CD4-positive, alpha-beta T cell treated with Interleukin-12 subunit alpha and Interleukin-12 subunit beta, for 1 hour (primary cell): Measurements from ENCODE around the gene NGEF.
"Not testable (repeated sequence)": the region's sequence is repeated elsewhere in the genome, so short reads cannot be mapped to it uniquely, and the experiment has no call there.

Experiments used
- DNase-seq: peaks from one replicate; pipeline ENCODE4 v3.0.0-alpha.2; 2020

NGEF gene, protein sequence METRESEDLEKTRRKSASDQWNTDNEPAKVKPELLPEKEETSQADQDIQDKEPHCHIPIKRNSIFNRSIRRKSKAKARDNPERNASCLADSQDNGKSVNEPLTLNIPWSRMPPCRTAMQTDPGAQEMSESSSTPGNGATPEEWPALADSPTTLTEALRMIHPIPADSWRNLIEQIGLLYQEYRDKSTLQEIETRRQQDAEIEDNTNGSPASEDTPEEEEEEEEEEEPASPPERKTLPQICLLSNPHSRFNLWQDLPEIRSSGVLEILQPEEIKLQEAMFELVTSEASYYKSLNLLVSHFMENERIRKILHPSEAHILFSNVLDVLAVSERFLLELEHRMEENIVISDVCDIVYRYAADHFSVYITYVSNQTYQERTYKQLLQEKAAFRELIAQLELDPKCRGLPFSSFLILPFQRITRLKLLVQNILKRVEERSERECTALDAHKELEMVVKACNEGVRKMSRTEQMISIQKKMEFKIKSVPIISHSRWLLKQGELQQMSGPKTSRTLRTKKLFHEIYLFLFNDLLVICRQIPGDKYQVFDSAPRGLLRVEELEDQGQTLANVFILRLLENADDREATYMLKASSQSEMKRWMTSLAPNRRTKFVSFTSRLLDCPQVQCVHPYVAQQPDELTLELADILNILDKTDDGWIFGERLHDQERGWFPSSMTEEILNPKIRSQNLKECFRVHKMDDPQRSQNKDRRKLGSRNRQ

DNA sequence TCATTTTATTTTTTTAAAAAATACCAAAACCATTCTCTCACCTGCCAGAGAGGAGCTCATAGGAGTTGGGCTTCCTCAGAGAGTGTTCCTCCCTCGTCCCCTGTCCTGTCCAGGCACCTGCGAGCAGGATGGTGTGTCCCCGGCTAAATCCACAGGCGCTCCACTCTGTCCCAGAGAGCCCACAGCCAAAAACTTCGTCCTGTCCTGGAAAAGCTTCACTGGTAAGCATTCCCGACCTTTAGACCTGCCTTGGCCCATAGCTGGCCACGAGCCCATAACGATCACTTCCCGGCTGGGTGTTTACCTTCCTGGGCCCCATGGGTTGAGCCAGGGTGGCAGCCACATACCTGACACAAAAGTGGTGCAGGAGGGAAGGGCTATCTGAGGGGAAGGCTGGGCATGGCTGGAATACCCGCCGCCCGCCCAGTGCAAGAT lies at the start of gene NGEF:
Gene NGEF (minus strand): TSS at position 230 of the 435 bp plus-strand sequence. CDS start 38,366 bp downstream, outside the sequence.
- DNase-seq = no peak

DNA sequence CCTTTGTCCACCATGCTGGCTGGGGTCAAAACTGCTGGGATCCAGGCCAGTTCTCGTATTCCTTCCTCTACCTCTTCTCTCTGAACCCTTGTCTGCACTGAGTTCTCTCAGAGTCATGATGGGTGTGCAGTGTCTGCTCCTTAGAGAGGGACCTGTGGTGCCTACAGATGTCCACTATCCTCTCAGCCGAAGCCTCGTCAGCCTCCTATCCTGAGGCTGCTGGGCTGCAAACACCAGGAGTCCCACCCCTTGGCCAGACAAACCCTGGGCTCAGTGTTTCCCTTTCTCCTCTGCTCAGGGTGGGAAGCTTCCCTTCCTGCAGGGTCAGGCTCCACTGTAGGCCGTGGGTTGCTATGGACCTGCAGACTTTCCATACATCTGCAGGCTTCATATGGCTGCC lies 49.4 kb upstream of the NGEF start:
- DNase-seq = no peak

DNA sequence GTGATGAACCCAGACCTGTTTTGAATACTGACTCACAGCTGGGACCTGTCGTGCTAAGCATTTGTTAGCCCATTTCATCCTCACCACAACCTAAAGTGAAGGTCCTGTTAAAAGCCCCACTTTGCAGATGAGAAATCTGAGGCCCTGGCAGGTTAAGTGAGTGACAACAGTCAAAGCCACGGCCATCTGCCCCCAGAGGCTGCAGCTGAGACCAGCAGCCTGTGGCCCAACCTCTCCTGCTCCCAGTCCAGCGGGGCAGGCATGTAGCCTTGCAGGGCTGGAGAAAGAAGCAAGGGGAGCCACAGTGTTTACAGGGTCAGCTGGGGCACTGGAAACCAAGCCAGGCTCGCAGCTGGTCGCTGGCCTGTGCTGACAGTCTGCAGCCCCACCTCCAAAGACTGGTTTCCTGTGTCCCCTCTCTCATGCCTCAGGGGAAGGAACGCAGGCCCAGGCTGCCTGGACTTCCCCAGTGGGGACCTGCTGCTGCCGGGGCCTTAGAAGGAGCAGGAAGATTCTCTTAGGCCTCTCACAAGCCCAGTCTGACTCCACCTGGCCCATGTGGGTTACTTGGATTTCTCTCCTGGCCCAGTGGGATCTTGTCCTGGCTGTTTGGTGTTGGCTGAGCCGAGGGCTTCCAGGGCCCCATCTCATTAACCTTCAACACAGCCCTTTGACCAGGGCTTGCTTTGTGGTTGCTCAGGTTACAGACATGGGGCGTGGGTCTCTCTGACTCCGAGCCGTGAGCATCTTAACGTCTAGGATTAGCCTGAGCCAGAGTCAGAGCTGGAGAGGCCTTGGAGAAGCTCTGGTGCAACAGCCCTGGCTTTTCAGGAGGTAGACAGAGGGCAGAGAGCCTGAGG lies 48.8 kb upstream of the NGEF start:
- peak; percentile 34 for DNase-seq

DNA sequence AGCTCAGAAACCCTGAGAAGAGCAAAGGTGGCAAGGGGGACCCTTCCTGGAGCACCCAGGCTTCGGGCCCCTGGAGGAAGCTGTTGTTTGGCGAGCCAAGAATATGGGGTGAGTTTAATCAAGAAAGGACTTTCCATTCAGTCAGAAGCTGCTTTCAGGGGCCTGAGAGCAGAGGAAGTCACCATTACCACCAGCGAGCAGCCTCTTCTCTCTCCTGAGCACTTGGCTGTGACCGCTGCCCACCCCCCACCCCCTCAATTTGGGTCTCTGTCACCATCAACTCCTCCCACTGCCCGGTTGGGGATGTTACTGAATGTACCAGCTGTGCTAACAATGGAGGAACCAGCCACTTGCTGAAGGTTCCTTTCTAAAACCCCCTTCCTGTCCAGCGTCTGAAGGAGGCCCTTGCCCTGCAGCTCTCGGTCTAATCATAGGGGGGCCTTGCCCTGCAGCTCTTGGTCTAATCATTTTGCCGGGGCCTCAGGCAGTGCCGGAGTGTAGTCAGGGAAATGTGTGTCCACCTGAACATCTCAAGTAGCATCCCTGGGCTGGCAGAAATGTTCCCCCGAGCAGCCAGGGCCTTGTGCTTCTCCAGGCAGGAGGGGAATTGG lies 48.0 kb upstream of the NGEF start:
- no peak for DNase-seq

DNA sequence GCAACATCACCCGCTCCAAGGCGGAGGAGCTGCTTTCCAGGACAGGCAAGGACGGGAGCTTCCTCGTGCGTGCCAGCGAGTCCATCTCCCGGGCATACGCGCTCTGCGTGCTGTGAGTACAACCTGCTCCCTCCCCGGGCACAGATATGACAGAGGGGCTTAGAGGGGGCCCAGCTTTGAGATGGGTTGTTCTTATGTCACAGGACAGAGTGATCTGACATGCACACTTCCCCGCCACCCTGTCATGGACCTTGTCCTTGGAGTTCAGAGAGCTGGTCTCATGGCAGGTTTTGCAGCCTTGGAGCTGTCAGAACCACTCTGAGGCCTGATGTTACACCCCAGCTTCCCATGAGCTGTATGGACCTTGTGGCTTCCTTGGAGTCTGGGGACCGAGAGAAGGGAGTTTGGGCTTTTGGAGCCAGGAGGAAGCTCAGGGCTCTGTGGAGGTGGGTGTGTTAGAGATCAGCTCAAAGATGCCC lies 47.5 kb upstream of the NGEF start:
- DNase-seq = no peak

DNA sequence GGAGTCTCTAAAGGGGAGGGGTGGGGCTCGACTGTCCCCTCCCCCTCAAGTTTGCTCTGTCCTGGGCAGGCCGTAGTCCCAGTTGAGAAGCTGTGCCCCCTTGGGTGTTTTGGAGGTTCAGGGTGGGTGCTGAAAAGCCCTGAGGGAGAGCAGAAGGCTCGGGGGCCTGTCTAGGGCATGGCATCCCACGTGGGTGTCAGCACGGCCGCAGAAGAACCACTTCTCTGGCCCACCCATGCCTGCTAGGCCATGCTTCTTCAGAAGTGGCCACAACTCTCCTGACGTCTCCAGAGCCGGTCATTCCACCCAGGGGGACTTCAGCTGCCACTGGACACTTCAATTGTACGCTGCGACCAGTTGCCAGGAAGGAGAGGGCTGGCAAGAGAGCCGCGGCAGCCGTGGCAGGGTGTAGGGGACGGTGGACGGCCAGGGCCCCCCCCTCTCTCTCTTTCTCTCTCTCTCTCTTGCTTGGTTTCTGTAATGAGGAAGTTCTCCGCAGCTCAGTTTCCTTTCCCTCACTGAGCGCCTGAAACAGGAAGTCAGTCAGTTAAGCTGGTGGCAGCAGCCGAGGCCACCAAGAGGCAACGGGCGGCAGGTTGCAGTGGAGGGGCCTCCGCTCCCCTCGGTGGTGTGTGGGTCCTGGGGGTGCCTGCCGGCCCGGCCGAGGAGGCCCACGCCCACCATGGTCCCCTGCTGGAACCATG lies 46.9 kb upstream of the NGEF start, which contains the start of gene INPP5D:
Gene INPP5D (plus strand): TSS at position 546 of the 704 bp plus-strand sequence. CDS start 137 bp downstream, at position 683.
- DNase-seq = peak; percentile 84

DNA sequence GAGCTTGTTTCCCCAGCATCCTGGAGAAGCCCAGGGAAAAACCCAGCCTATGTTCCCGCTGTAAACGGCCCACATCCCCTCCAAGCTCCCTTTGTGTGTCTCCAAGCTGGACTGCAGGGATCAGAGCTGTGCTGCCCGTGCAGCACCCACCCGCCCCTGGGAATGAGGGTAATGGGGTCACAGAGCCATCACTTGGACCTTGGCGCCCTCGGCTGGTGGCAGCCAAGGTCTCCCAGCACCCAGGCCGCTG lies 46.4 kb upstream of the NGEF start:
- DNase-seq = no peak

DNA sequence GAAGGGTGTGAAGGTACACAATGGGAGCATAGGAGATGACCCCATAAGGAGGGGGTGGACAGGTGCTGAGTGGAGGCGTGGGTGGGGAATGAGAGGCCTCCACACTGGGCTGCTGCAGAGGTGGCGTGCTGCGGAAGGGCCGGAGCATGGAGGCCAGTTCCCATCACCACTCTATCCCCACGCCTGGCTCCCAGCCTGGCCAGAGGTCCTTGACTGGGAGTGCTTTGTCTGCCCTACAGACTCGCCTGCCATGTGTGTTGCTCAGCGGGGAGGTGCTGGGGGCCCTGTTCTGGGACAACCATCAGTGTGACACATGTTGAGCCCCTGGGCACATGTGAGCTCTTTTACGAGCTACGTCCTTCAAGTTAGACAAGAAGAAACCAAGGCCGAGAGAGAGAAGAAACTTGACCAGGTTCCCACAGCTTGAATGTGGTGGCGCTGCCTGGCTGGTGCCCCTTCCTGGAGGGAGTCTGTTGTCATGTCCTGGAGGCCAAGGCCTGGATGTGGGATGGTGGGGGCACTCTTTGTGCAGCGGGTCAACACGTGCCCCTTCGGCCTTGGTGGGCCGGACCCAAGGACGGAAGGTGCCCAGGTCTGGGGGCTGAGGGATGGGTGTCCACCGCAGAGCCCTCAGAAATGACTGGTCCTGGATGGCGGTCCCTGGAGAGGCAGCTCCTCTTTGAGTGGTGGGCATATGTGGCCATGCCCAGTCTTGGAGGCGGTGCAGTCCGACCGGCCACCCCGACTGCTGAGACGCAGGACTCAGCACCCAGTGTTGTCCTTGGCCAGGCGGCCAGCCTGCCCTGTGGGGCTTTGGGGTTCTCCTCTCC lies 45.9 kb upstream of the NGEF start:
- no peak for DNase-seq

DNA sequence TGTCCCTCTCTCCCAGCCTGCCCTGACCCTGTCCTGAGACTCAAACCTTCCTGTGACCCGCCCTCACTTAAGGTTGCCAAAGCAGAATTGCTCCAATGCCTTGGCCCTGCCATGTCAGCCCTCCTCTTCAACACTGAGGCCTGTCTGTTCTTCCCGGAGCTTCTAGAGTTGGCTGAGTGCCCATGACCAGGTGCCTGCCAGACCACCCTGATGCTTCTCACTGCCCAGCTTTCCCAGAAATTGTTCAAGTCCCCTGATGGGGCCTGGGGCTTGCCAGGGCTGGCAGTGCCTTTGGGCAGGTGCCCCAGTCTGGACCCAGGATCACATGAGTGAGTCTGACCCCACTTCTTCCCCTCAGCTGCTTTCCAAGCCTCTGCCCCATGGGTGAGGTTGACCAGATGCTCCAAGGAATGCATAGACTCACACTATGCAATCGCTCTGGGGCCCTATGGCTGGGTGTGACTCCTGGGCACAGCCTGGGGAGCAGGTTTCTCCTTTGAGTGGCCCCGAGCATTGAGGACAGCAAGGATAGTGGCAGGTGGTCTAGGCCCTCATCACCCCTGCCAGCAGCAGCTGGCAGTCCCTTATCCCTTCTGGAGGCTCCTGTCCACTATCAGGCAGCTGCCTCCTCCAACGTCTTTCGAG lies 44.0 kb upstream of the NGEF start:
- no peak for DNase-seq

DNA sequence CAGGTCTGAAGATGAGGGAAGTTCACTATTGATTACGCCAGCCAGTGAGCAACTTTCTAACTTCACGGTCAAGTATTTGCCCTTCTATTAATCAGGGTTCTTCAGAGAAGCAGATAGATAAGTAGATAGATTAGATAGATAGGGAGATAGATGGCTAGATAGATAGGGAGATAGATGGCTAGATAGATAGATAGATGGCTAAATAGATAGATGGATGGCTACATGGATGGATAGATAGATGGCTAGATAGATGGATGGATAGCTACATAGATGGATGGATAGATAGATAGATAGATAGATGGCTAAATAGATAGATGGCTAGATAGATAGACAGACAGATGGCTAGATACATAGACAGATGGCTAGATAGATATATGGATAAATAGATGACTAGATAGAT lies 42.3 kb upstream of the NGEF start:
- DNase-seq = no peak

DNA sequence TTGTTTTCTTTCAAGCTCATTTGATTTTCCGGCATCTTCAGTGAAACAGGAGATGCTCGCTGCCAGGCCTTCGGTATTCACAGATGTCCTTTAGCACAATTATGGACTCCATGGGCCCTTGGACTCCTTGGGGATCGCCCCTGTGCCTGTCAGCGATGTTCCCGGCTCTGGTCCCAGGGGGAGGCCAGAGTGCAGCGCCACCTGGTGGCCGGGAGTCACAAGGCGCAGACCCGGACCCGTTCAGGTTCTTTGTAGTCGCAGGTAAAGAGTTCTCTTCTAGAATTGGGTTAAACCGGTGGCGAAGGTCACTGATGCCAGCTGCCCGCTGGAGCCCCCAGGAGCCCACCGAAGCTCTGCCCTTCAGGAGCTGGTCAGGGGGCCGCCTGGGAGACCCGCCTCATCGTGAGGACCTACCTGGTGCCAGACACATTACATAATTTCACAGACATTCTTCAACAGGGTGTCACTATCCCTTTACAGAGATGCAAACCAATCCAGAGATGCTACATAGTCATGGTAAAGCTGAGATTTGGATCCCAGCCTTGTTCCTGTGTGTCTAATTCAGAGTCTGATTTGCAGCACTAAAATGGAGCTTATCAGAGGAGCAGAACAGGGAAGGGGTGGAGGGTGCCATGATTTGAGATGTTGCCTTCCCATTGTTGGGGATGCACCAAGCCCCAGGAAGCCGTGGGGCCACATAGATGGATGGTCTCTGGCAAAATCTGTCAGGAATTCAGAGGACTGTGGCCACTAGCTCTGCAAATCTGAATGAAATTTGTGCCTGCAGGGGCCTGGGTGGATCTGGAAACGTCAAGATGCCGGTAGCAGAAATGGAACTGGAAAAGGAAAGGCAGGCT lies 41.1 kb upstream of the NGEF start:
- peak; percentile 74 for DNase-seq

DNA sequence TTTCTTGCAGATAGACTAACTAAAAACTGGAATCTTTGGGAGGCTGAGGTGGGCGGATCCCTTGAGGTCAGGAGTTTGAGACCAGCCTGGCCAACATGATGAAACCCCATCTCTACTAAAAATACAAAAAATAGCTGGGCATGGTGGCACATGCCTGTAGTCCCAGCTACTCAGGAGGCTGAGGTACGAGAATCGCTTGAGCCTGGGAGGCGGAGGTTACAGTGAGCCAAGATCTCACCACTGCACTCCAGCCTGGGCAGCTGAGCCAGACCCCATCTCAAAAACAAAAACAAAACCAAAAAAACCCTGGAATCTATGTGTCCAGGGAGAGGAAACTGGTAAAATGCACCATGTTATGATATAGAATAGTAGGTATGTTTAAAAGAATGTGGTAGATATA lies 39.5 kb upstream of the NGEF start:
- not testable (repeated sequence) for DNase-seq

DNA sequence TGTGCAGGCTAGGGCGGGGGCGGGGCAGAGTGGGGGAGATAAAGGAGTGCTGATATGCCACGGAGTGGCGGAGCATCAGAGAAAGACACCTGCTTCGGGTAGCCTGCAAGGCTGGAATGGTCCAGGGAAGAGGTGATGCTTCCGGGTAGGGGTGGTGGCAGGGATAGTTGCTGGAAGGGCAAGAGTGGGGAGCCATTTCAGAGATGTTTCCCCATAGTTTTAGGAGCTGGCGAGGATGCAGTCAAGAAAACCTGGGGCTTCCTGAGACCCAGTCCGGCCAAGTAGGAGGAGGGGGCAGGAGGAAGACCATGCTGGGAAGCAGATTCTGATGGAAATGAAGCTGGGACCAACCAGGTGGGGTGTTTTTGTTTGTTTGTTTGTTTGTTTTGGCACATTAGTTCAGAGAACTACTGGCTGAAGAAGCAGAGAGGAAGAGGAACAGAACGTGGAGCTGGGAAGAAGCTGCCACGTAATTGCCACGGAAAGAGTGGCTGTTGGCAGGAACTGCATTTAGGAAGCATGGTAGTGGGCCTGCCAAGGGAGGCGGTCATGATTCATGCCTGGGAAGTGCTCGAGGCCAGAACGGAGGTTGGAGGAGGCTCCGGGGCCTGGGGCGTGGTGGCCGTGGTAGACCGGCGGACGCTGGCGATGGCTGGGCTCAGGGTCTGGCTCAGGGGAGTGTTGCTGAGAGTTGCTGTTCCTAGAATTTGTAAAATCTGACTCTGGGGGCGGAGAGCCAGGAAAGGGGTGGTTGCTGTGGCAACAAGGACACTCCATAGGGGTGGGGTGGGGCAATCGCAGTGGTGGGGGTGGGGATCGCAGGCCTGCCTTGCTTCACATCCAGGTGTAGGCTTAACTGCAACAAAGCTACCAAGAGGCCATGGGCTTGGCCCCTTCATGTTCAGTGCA lies 38.4 kb upstream of the NGEF start:
- no peak for DNase-seq

DNA sequence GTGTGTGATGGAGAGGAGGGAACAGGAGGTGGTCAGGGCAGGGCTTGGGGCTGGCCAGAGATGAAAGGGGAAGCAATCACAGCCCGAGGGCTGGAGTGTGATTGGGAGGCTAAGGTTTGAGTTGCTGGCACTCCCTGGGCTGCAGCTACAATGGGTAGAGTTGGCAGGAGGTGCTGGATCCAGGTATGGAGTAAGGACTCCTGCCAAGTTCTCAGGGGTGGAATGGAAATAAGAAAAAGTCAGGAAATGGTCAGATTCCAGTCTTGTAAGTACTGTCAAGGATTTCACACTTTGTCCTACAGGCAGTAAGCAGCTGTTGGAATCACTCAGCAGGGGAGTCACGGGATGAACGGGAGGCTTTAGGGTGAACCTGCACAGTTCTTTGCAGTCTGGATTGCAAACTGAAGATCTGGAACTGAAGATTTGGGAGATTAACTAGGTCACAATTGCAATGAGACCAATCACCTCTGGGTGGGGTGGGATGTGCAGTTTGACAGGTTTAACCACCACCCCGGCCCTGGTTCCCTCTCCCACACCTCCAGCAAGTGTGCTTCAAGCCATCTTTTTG lies 36.2 kb upstream of the NGEF start:
- DNase-seq = peak; percentile 30

DNA sequence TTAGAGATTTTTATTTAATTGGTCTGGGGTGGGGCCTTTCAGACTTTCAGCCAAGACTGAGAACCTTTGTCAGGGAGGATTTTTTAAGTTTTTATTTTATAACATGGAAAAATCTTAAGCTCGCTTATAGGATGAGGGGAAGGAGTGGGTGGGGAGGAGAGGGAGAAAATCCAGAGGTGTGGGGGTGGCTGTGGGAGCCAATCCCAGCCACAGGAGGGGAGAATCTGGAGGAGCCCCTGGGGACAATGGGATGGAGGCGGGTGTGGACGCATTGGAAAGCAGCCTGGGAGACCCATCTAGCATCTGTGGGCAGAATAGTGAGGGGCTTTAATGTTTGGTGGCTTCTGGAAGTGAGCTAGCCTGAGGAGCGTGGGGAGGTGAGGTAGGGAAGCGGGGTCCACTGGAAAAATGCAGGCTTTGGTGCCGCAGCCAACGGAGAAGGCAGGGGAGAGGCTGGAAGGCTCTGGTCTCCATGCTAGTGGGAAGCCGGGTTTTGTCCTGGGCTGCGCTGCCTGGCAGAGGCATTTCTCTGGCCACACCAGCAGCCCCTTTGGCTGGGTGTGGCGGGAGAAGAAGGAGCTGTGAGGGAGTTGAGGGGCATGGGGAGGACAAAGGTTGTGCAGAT lies 35.6 kb upstream of the NGEF start:
- DNase-seq = no peak

DNA sequence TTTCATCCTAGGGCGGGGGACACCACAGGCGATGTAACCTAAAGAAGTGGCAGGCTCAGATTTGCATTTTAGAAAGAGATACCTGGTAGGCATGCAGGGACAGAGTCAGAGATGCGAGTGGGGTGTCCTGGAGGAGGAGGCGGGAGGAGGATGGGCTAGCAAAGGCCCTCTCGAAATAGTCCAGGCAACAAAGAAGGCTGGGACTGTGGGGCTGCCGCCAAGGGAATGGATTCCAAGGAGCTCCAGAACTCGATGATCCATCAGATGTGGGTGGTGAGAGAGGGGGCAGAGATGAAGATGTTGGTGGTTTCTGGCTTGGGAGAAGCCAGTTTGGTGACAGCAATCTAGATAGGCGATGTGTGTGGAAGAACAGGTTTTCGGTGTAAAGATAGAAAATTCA lies 34.6 kb upstream of the NGEF start:
- DNase-seq = no peak

DNA sequence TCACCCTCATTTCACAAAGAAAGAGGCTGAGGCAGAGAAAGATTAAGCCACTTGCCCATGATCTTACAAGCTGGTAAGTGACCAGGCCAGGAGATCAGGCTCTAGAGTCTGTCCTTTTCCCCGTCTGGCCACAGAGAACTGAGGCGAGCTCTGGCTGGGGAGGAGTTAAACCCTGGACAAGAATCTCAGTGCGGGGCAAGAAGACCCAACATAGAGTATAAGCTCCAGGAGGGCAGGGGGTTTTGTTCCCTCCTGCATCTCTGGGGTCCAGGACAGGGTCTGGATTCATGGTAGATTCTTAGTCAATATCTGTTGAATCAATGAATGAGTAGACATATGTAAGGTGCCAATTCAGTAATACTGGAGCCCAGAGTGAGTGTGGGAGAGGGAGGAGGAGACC lies 34.1 kb upstream of the NGEF start:
- no peak for DNase-seq
